HG03097 (cell line): Measurements from ENCODE around the gene AP4B1.

ENCODE experiments used
- ATAC-seq: cut with Tn5 transposase; IDR thresholded peaks from one replicate; pipeline ENCODE4 v1.9.1; 2021; ENCODE audit not compliant: unreplicated experiment, low FRiP score

The AP4B1 gene

GRCh38 chr1:113931451-113931851 is 26.9 kb upstream of the AP4B1 start:
- no peak for ATAC-seq

- ATAC-seq = peak; percentile 28
Observed at GRCh38 chr1:113930499-113931161, 26.0 kb upstream of the AP4B1 start.

GRCh38 chr1:113929750-113930498 is 25.3 kb upstream of the AP4B1 start:
- ATAC-seq = peak; percentile 13

- ATAC-seq = peak; percentile 60
Observed at GRCh38 chr1:113928941-113929749, 24.5 kb upstream of the AP4B1 start, which contains the start of gene HIPK1. Gene HIPK1 (plus strand): TSS chr1:113929324.

GRCh38 chr1:113928187-113928930 is 23.8 kb upstream of the AP4B1 start:
- no peak for ATAC-seq

- ATAC-seq = no peak
Observed at GRCh38 chr1:113924473-113924872, 19.9 kb upstream of the AP4B1 start.

GRCh38 chr1:113922957-113923356 is 18.4 kb upstream of the AP4B1 start:
- ATAC-seq = no peak

GRCh38 chr1:113918243-113918642 is 13.6 kb upstream of the AP4B1 start:
- ATAC-seq = no peak

GRCh38 chr1:113917400-113918082 is 12.9 kb upstream of the AP4B1 start:
- ATAC-seq = no peak

- ATAC-seq = no peak
Observed at GRCh38 chr1:113916974-113917373, 12.4 kb upstream of the AP4B1 start.

- ATAC-seq = no peak
Observed at GRCh38 chr1:113913887-113914664, 9.5 kb upstream of the AP4B1 start.

- no peak for ATAC-seq
Observed at GRCh38 chr1:113913312-113913668, 8.7 kb upstream of the AP4B1 start.

- no peak for ATAC-seq
Observed at GRCh38 chr1:113912594-113913311, 8.2 kb upstream of the AP4B1 start.

- ATAC-seq = peak; percentile 3
Observed at GRCh38 chr1:113905435-113905861, 849 bp upstream of the AP4B1 start.

GRCh38 chr1:113904293-113904673 is 316 bp downstream of the AP4B1 start:
- ATAC-seq = peak; percentile 28

GRCh38 chr1:113903501-113904292 is 902 bp downstream of the AP4B1 start:
- no peak for ATAC-seq

- no peak for ATAC-seq
Observed at GRCh38 chr1:113901191-113901590, 3.4 kb downstream of the AP4B1 start.

GRCh38 chr1:113899111-113899510 is 5.5 kb downstream of the AP4B1 start:
- no peak for ATAC-seq
